Measurements from ENCODE around the gene HPN. TPM values are rescaled to one million over a fixed set of nuclear protein-coding genes. Genes with fewer than 3 reads are reported as not detected.
"Not testable (repeated sequence)": the region's sequence is repeated elsewhere in the genome, so short reads cannot be mapped to it uniquely, and the experiment has no call there.

The HPN gene
- total and polyA plus RNA-seq, 5 experiments from 2014 or later, result 0.16 TPM; not detected in 3

DNA sequence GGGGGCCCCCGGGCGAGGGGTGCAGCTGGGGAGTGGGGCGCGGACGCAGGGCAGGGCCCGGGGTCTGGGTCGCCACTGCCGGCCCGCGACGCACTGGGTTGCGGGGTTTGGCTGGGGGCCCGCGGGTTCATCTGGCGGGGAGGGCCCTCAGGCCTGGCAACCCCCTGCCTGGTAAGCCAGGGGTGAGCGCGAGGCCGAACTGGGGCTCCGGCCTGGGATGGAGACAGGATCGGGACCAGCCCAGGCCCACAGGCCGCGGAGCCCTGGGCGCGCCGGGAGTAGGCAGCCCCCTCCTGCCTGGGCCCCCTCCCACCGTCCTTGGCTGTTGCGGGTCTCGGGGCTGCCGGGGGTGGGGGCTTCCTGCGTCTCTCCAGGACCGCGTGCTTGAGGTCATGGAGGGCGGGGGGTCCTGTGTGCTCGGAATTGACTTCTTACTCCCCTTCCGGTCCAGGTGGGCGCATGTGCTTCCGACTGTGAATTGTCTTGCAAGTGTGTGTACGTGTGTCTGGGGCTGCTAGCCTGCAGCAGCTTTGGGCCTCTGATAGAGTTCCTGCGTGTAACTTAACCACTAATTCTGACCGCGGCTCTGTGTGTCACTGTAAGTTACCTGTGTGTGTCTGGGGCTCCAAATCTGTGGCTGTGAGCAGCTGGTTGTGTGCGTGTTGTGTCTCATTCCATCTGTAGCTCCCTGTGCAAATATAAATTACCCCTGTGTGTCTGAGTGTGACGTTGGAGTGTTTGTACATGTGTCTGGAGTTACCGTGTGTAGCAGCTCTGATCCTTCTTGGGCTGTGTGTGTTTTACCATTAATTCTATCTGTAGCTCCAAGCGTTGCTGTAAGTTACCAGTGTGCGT lies 40.6 kb upstream of the HPN start:
- peak overlapping the region; percentile 95 to 100 (median 99) for H3K4me3 Mint-ChIP-seq
- POLR2A ChIA-PET, result interaction anchor here (0.8 to 49.8 kb wide), 8 partner anchors 5 to 239 kb away, joined by 3 to 1459 read pairs (median 4); partner anchors contain the start of genes GRAMD1A, ZNF30 and ZNF792
- peak overlapping the region; percentile 92 to 99 (median 98) for H3K27ac Mint-ChIP-seq
- peaks cover 45 to 88% (median 76%) of the 10 kb centered on the region in 4 donors for H3K4me1 Mint-ChIP-seq
- peaks cover 6 to 29% (median 7%) of the 10 kb centered on the region in 3 donors for H3K36me3 Mint-ChIP-seq
- peak; percentile 27 to 84 (median 61) for DNase-seq
- no peaks in the 10 kb centered on the region for H3K9me3 Mint-ChIP-seq
- peak; percentile 35 to 55 for ATAC-seq
- H3K27me3 Mint-ChIP-seq, result no peaks in the 10 kb centered on the region

- Mint-ChIP-seq H3K27ac (peak overlapping the region; percentile 92 to 99 (median 98)), H3K9me3 (no peaks in the 10 kb centered on the region), H3K4me1 (peaks cover 45 to 88% (median 74%) of the 10 kb centered on the region in 4 donors), H3K27me3 (no peaks in the 10 kb centered on the region), H3K36me3 (peaks cover 6 to 41% (median 7%) of the 10 kb centered on the region in 3 donors), H3K4me3 (peak overlapping the region; percentile 95 to 100 (median 99))
- no peak for ATAC-seq
- no peak for DNase-seq
- POLR2A ChIA-PET, result interaction anchor here (0.8 to 49.8 kb wide), 5 partner anchors 4 to 75 kb away, joined by 3 to 1459 read pairs (median 13); partner anchors contain the start of genes GRAMD1A, ZNF30 and ZNF792
Measured at GRCh38 chr19:35002037-35002535, 39.4 kb upstream of the HPN start.

DNA sequence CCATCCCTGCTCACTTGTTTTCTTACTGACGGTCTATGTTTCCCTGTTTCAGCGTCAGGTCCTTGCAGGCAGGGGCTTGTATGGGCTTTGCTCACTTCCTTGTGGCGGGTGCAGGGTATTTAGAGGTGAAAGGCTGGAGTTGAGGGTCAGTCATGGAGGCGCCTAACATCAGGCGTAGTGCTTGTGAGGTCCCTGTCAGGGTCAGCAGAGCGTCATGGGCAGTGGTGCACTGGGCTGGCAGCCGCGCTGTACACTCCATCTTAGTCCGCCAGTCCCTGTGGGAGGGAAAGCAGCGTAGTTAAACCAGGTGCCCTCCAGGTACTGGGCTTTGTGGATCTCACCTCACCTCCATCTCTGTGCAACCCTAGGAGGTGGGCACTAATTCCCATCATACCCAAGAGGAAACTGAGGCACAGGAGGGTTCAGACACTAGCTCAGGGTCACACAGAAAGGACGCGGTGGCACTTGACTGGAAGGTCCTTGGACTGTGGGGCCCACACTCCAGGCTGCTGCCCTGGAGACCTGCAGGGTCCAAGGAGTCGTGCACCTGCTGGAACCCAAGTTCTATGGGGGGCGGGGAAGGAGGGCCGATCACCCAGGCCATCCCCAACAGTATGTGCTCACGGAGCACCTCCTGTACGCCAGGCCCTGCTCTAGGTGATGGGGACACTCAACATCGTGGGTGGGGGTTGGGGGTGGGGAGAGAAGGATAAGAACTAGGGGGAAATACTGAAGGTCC lies 36.8 kb upstream of the HPN start:
- Mint-ChIP-seq H3K27me3 (no peaks in the 10 kb centered on the region), H3K36me3 (peaks cover 7 to 58% (median 10%) of the 10 kb centered on the region in 3 donors), H3K27ac (peak overlapping the region; percentile 22 to 99 (median 86)), H3K4me1 (peaks cover 33 to 69% (median 60%) of the 10 kb centered on the region in 4 donors), H3K9me3 (no peaks in the 10 kb centered on the region), H3K4me3 (peak overlapping the region in 8 of 10 donors; percentile 2 to 99 (median 61))
- no peak for ATAC-seq
- DNase-seq, result peak in 1 of 10 donors; percentile 23
- POLR2A ChIA-PET, result interaction anchor here (34.7 to 49.8 kb wide), 2 partner anchors 1 to 20 kb away, joined by 1459 read pairs; partner anchors contain the start of genes GRAMD1A and ZNF792

GRCh38 chr19:35005256-35005977 lies 36.1 kb upstream of the HPN start:
- peak overlapping the region in 9 of 10 donors; percentile 46 to 83 (median 69) for H3K27ac Mint-ChIP-seq
- POLR2A ChIA-PET, result interaction anchor here (34.7 to 49.8 kb wide), 2 partner anchors 0 to 21 kb away, joined by 1459 read pairs; partner anchors contain the start of genes GRAMD1A and ZNF792
- ATAC-seq (no peak), DNase-seq (no peak)
- H3K36me3 Mint-ChIP-seq, result peaks cover 7 to 65% (median 12%) of the 10 kb centered on the region in 3 donors
- H3K9me3 Mint-ChIP-seq, result no peaks in the 10 kb centered on the region
- no peak overlapping the region for H3K4me3 Mint-ChIP-seq
- no peaks in the 10 kb centered on the region for H3K27me3 Mint-ChIP-seq
- H3K4me1 Mint-ChIP-seq, result peaks cover 36 to 76% (median 64%) of the 10 kb centered on the region in 4 donors

GRCh38 chr19:35006007-35006341 lies 35.5 kb upstream of the HPN start:
- POLR2A ChIA-PET, result interaction anchor here (0.5 to 49.8 kb wide), 4 partner anchors 0 to 622 kb away, joined by 3 to 1459 read pairs (median 733); partner anchors contain the start of genes GRAMD1A and ZNF792
- H3K36me3 Mint-ChIP-seq, result peaks cover 4 to 70% (median 15%) of the 10 kb centered on the region in 3 donors
- not testable (repeated sequence) for H3K27me3 Mint-ChIP-seq, ATAC-seq, H3K9me3 Mint-ChIP-seq, H3K4me3 Mint-ChIP-seq, DNase-seq
- H3K4me1 Mint-ChIP-seq, result peaks cover 36 to 79% (median 68%) of the 10 kb centered on the region in 4 donors
- H3K27ac Mint-ChIP-seq, result peak overlapping the region in 8 of 10 donors; percentile 54 to 83 (median 69)

DNA sequence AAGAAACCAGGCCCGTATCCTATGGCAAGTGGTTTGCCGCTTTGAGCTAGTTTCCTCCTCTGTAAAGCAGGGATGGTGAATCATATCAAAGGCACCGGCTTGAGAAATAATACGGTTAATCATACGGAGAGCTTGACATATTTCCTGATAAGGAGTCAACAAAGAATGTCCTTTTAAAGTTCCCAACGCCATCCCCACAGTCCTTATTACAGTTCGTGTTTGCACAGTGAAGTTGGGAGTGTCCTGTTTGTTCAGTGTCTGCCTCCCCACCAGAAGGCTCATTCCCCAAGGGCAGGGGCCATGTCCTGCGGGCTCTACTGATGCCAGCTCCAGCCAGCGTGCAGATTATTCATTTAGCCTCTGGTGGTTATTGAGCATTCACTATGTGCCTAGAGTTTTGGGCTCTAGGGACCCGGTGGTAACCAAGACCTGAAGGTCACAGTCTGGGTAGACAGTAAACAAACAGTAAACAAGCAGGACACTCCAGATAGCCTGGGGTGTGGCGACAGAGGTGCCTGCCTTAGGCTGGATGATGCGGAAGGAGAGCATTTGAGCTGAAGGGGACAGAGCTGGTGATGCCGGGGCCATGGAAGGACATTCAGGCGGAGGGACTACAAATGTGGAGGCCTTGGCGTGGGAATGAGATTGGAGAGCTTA lies 35.1 kb upstream of the HPN start:
- no peak for DNase-seq
- ATAC-seq, result no peak
- Mint-ChIP-seq H3K4me1 (peaks cover 38 to 79% (median 70%) of the 10 kb centered on the region in 4 donors), H3K27ac (peak overlapping the region; percentile 54 to 83 (median 80)), H3K36me3 (peaks cover 0 to 75% (median 19%) of the 10 kb centered on the region in 3 donors), H3K27me3 (no peaks in the 10 kb centered on the region), H3K9me3 (no peaks in the 10 kb centered on the region), H3K4me3 (peak overlapping the region in 1 of 10 donors; percentile 51)
- POLR2A ChIA-PET, result interaction anchor here (0.5 to 49.8 kb wide), 4 partner anchors 1 to 622 kb away, joined by 3 to 1459 read pairs (median 733); partner anchors contain the start of genes GRAMD1A and ZNF792

GRCh38 chr19:35006999-35007365 lies 34.5 kb upstream of the HPN start:
- no peak for DNase-seq
- peak overlapping the region in 1 of 10 donors; percentile 22 for H3K4me3 Mint-ChIP-seq
- POLR2A ChIA-PET, result interaction anchor here (34.7 to 49.8 kb wide), 2 partner anchors 1 to 23 kb away, joined by 1459 read pairs; partner anchors contain the start of genes GRAMD1A and ZNF792

GRCh38 chr19:35007427-35007826 lies 34.1 kb upstream of the HPN start:
- POLR2A ChIA-PET, result interaction anchor here (34.7 to 49.8 kb wide), 2 partner anchors 2 to 23 kb away, joined by 1459 read pairs; partner anchors contain the start of genes GRAMD1A and ZNF792
- DNase-seq, H3K27me3 Mint-ChIP-seq, ATAC-seq, H3K9me3 Mint-ChIP-seq: not testable (repeated sequence)
- peak overlapping the region in 1 of 10 donors; percentile 22 for H3K4me3 Mint-ChIP-seq
- peak overlapping the region in 8 of 10 donors; percentile 35 to 83 (median 74) for H3K27ac Mint-ChIP-seq
- peaks cover 0 to 76% (median 18%) of the 10 kb centered on the region in 3 donors for H3K36me3 Mint-ChIP-seq
- H3K4me1 Mint-ChIP-seq, result peaks cover 36 to 79% (median 71%) of the 10 kb centered on the region in 4 donors

More at GRCh38 chr19:35006999-35007365, 34.5 kb upstream of the HPN start:
- H3K4me1 Mint-ChIP-seq, result peaks cover 36 to 79% (median 71%) of the 10 kb centered on the region in 4 donors
- H3K27ac Mint-ChIP-seq, result peak overlapping the region in 9 of 10 donors; percentile 54 to 83 (median 80)
- H3K9me3 Mint-ChIP-seq, result no peaks in the 10 kb centered on the region
- H3K27me3 Mint-ChIP-seq, result no peaks in the 10 kb centered on the region
- ATAC-seq, result no peak
- H3K36me3 Mint-ChIP-seq, result peaks cover 0 to 74% (median 18%) of the 10 kb centered on the region in 3 donors

- POLR2A ChIA-PET, result interaction anchor here (34.7 to 49.8 kb wide), 2 partner anchors 3 to 25 kb away, joined by 1459 read pairs; partner anchors contain the start of genes GRAMD1A and ZNF792
- no peak for ATAC-seq
- Mint-ChIP-seq H3K9me3 (no peaks in the 10 kb centered on the region), H3K4me1 (peaks cover 35 to 79% (median 71%) of the 10 kb centered on the region in 4 donors), H3K4me3 (no peak overlapping the region), H3K36me3 (peaks cover 0 to 69% (median 13%) of the 10 kb centered on the region in 3 donors), H3K27me3 (no peaks in the 10 kb centered on the region), H3K27ac (peak overlapping the region in 6 of 10 donors; percentile 22 to 81 (median 66))
- DNase-seq, result no peak
Measured at GRCh38 chr19:35008891-35009341, 32.6 kb upstream of the HPN start.

DNA sequence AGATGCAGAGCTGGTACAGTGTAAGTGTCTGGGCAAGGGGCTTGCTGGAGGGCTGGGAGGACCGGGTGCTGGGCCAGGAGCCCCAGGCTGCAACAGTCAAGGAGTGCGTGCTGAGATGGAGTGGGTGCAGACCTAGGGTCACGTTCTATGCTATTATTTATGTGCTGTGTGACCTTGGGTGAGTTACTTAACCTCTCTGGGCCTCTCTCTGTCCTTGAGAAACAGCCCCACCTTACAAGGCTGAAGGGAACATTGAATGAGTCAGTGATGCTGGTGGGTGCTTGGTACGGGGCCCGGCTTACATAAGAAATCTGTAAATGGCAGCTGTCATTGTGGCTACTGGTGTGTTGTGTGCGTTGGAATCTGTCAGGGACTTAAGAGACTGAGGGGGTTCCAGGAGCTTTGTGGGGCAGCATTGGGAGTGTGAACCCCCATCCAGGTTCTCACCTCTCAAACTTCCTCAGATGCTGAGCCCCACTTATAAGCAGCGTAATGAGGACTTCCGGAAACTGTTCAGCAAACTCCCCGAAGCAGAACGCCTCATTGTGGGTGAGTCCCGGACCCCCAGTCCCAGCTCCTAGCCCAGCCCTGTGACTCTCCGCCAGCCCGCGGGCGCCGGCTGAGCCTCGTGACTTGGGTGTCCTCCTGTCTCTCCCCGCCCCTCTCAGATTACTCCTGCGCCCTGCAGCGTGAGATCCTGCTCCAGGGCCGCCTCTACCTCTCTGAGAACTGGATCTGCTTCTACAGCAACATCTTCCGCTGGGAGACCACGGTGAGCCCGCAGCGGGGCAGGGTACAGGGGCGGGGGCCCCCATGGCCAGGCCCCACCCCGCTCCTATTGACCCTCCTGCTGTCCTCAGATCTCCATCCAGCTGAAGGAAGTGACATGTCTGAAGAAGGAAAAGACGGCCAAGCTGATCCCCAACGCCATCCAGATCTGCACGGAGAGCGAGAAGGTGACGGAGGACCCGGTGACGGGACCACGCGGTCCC lies 31.8 kb upstream of the HPN start:
- Mint-ChIP-seq H3K27ac (peak overlapping the region; percentile 19 to 99 (median 86)), H3K36me3 (peaks cover 4 to 69% (median 18%) of the 10 kb centered on the region in 3 donors), H3K9me3 (no peaks in the 10 kb centered on the region), H3K4me1 (peaks cover 37 to 79% (median 70%) of the 10 kb centered on the region in 4 donors), H3K27me3 (no peaks in the 10 kb centered on the region), H3K4me3 (peak overlapping the region in 5 of 10 donors; percentile 1 to 81 (median 33))
- DNase-seq (no peak), ATAC-seq (no peak)
- POLR2A ChIA-PET, result interaction anchor here (34.7 kb wide), 1 partner anchor 26 kb away, joined by 1459 read pairs; the partner anchor contains the start of genes GRAMD1A and ZNF792
